Activated CD4-positive, CD25-positive, alpha-beta regulatory T cell treated with anti-CD3 and anti-CD28 coated beads, Interleukin-2, amount 50 U/mL, for 24 hours (primary cell): Measurements from ENCODE around the gene GATAD2A.

Experiments used
- ATAC-seq, 2 donors: fragments of 150-1000 bp; cut with Tn5 transposase; one replicate each; pipeline ENCODE4 v1.10.0; 2021; ENCODE audit warnings: mild to moderate bottlenecking in 1 of 2, moderate library complexity in 1 of 2

The GATAD2A gene

GRCh38 chr19:19490214-19490968 is 84.9 kb downstream of the GATAD2A start:
- peak; percentile 31 to 38 for ATAC-seq

- ATAC-seq, result no peak
Measured at GRCh38 chr19:19491321-19492025, 86.0 kb downstream of the GATAD2A start.

- ATAC-seq, result no peak
Measured at GRCh38 chr19:19492026-19492610, 86.6 kb downstream of the GATAD2A start.

- ATAC-seq, result no peak
Measured at GRCh38 chr19:19493841-19494546, 88.5 kb downstream of the GATAD2A start.

GRCh38 chr19:19495614-19496603 is 90.4 kb downstream of the GATAD2A start:
- ATAC-seq, result no peak

GRCh38 chr19:19498255-19498991 is 92.9 kb downstream of the GATAD2A start:
- ATAC-seq, result no peak

GRCh38 chr19:19499272-19499995 is 94.0 kb downstream of the GATAD2A start:
- no peak for ATAC-seq

GRCh38 chr19:19500975-19501644 is 95.6 kb downstream of the GATAD2A start:
- no peak for ATAC-seq

- no peak for ATAC-seq
Measured at GRCh38 chr19:19501798-19502197, 96.3 kb downstream of the GATAD2A start.

- ATAC-seq, result no peak
Measured at GRCh38 chr19:19502281-19502680, 96.8 kb downstream of the GATAD2A start.

GRCh38 chr19:19502808-19503602 is 97.5 kb downstream of the GATAD2A start:
- ATAC-seq, result no peak

GRCh38 chr19:19504754-19505668 is 99.5 kb downstream of the GATAD2A start:
- no peak for ATAC-seq

- no peak for ATAC-seq
Measured at GRCh38 chr19:19505669-19506326, 100.3 kb downstream of the GATAD2A start.

- no peak for ATAC-seq
Measured at GRCh38 chr19:19506592-19506991, 101.1 kb downstream of the GATAD2A start.

- no peak for ATAC-seq
Measured at GRCh38 chr19:19507354-19507753, 101.9 kb downstream of the GATAD2A start.

GRCh38 chr19:19508217-19508616 is 102.7 kb downstream of the GATAD2A start:
- no peak for ATAC-seq

GRCh38 chr19:19510432-19510831 is 105.0 kb downstream of the GATAD2A start:
- no peak for ATAC-seq
